GM12872 (cell line): Measurements from ENCODE around the gene CRAMP1.

ENCODE experiments used
- TF ChIP-seq, protein P1 (sequence below): IDR thresholded peaks from 3 replicates; pipeline ENCODE4 v1.5.1; 2011; ENCODE audit warnings: low read depth, mild to moderate bottlenecking, low read length, moderate library complexity; ENCODE audit not compliant: insufficient read depth

CRAMP1 gene

DNA sequence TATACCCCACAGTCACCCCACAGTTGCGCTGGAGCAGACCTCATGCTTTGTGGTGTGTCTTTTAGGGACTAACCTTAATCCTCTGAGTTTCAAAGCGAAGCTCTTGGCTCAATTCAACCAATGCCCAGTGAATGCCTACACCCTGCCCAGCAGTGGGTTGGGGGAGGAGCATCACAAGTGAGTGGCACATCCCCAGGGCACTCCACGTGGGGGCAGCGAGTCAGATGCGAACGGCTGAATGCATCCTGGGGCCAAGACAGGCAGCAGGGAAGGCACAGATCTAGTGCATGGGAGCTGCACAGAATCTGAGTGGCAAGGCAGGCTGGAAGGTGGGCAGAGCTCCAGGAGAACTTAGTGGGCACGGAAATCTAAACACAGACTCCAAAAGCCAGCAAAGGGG, 39.5 kb upstream of the CRAMP1 start:
- TF ChIP-seq, protein P1, sequence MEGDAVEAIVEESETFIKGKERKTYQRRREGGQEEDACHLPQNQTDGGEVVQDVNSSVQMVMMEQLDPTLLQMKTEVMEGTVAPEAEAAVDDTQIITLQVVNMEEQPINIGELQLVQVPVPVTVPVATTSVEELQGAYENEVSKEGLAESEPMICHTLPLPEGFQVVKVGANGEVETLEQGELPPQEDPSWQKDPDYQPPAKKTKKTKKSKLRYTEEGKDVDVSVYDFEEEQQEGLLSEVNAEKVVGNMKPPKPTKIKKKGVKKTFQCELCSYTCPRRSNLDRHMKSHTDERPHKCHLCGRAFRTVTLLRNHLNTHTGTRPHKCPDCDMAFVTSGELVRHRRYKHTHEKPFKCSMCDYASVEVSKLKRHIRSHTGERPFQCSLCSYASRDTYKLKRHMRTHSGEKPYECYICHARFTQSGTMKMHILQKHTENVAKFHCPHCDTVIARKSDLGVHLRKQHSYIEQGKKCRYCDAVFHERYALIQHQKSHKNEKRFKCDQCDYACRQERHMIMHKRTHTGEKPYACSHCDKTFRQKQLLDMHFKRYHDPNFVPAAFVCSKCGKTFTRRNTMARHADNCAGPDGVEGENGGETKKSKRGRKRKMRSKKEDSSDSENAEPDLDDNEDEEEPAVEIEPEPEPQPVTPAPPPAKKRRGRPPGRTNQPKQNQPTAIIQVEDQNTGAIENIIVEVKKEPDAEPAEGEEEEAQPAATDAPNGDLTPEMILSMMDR, result no peak

GRCh38 chr16:1573301-1573700, 38.9 kb upstream of the CRAMP1 start:
- TF ChIP-seq, protein P1, result no peak

DNA sequence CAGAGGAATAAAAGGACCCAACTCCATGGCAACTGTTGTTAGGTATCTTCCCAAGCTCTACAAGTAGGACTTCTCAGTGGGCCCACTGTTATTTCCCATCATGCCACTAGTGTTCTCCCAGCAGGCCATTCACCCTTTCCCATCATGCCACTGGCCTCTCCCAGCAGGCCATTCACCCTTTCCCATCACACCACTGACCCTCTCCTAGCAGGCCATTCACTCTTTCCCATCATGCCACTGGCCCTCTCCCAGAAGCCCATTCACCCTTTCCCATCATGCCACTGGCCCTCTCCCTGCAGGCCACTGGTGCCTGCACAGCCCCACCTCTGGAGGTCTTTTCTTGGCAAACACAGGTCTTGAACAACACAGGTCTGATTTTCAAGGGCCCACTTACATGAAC, 36.6 kb upstream of the CRAMP1 start:
- TF ChIP-seq, protein P1, result no peak

- TF ChIP-seq, protein P1, result no peak
Observed at GRCh38 chr16:1579214-1579613, 32.9 kb upstream of the CRAMP1 start.

GRCh38 chr16:1580256-1580655, 31.9 kb upstream of the CRAMP1 start:
- TF ChIP-seq, protein P1, result no peak

DNA sequence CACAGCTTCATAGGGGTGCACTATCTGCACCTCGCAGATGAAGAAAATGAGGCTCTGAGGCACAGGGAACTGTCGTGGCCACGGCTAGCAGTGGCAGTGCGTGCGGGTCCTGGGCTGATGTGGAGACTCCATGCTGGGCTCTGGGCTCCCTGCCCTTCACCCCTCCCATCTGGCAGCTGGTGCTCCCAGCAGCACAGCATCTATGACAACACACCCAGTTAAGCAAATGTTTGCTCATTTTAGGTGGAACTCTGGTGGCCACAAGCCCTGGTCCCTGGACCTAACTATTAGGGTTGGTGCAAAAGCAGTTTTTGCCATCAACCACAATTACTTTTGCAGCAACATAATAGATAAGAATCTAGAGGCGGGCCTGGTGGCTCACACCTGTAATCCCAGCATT, 31.2 kb upstream of the CRAMP1 start:
- TF ChIP-seq, protein P1, result no peak

GRCh38 chr16:1581804-1582203, 30.4 kb upstream of the CRAMP1 start:
- TF ChIP-seq, protein P1, result no peak

DNA sequence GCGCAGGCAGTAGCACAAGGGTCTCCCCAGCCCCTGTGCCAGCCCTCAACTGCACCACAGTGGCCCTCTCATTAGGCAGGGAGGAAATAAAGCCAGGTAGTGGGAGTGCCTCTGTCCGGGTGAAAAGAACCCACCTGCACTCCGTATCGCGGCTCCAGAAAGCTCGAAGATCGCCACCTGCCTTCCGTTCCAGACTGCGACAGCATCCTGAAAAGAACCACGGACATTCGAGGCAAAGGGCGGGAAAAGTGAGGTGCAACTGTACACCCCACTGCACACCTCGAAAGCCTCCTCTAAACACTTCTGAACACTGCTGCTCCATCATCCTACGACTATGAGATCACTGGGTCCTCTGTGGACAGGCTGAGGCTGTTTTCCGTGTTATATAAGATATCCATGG, 29.0 kb upstream of the CRAMP1 start:
- TF ChIP-seq, protein P1, result no peak
